Ovary (tissue), 9 donors: ENCODE measurements around the gene MAML2. TPM values are rescaled to one million over a fixed set of nuclear protein-coding genes. Genes with fewer than 3 reads are reported as not detected.

Experiments
- DNase-seq, 5 donors: peaks; one replicate each; pipeline ENCODE4 v3.0.0-alpha.2; 2019 to 2020
- H3K27ac ChIP-seq, 2 donors: fragments of 200-600 bp; one replicate each; pipeline versions ENCODE4 v1.5.1 to v1.8.0; 2019 to 2022
- H3K27me3 ChIP-seq: fragments of 200-600 bp; one replicate; pipeline ENCODE4 v1.8.0; 2022
- H3K36me3 ChIP-seq: fragments of 200-600 bp; sonication (generic); one replicate; pipeline ENCODE4 v1.5.1; 2019
- H3K4me1 ChIP-seq: one replicate; pipeline ENCODE4 v1.8.1; 2013; ENCODE audit warnings: mild to moderate bottlenecking, moderate library complexity; ENCODE audit not compliant: insufficient read depth
- H3K4me3 ChIP-seq: fragments of 200-600 bp; sonication (generic); one replicate; pipeline ENCODE4 v1.5.1; 2017
- H3K9me3 ChIP-seq, 2 donors: fragments of 200-600 bp in 1 of 2; sonication (generic) in 1 of 2; one replicate each; pipeline versions ENCODE4 v1.5.1 to v1.8.1; 2013 to 2019; ENCODE audit warnings: mild to moderate bottlenecking in 1 of 2, moderate library complexity in 1 of 2
- EP300 ChIP-seq: sonication (generic); formaldehyde crosslinking; IDR thresholded peaks from one replicate; pipeline ENCODE4 v1.6.1; 2017; ENCODE audit warnings: antibody characterized with exemption
- POLR2A ChIP-seq: fragments of 450-650 bp; IDR thresholded peaks from one replicate; pipeline ENCODE4 v1.6.1; 2017; ENCODE audit warnings: antibody characterized with exemption, mild to moderate bottlenecking, moderate library complexity
- WGBS, 3 donors: extraction: QIAGEN DNeasy Blood & Tissue Kit in 1 of 3; methylation state at CpG; one replicate each; pipeline versions ENCODE4 v1.1.5 to v1.1.7; 2013 to 2017; 5-methylcytosine and 5-hydroxymethylcytosine counted together
- intact Hi-C, 4 donors: fragments of 100-400 bp; cut with DNase I; formaldehyde crosslinking; loops; one replicate each; pipeline versions ENCODE4 v1.11.0 to v1.15.1; 2022 to 2023
- polyA plus RNA-seq, 2 donors: library from polyadenylated mRNA; stranded (reverse); fragments of 200-250 nt in 1 of 2; fragments of 350-450 nt in 1 of 2; fragmentation: Illumina TruSeq in 1 of 2; extraction: RNeasy Lipid Tissue Mini Kit (QIAGEN cat#74804) in 1 of 2; gene quantifications; one replicate each; pipeline ENCODE4 v1.2.3, GENCODE V29; 2013 to 2014
- total RNA-seq, 7 donors: library from RNA; depleted of rRNA in 2 of 7; stranded (reverse); fragments of >200 nt in 2 of 7; fragmentation: NEBNext Ultra II Directional in 3 of 7; extraction: Animal tissue kit (Norgen Biotek cat#: 25700) in 3 of 7; gene quantifications; one replicate each; pipeline versions ENCODE4 v1.1.0 to v1.2.4, GENCODE V29; 2016 to 2023
- TF ChIP-seq, protein P1 (sequence below), 3 donors: fragments of 450-650 bp in 2 of 3; fragments of 200-600 bp in 1 of 3; IDR thresholded peaks; one replicate each; pipeline versions ENCODE4 v1.5.1 to v1.8.0; 2016 to 2022; ENCODE audit warnings: antibody characterized with exemption in 3 of 3, mild to moderate bottlenecking in 1 of 3
- donor health status: DM: no; HTN: no; CAD: no; lungs with moderate emphysema.
- donor health status: DM: no; HTN: no; CAD: no.
- donor health status: Bipolar disorder and iron deficiency.
- donor health status: DM: yes; HTN: yes; CAD: no.
- donor health status: DM: no; HTN: no; CAD: no.
- donor health status: DM: yes; HTN: yes; CAD: no.

Gene MAML2
- total and polyA plus RNA-seq, 9 donors: 7.3 to 17.5 (median 14.6) TPM

DNA sequence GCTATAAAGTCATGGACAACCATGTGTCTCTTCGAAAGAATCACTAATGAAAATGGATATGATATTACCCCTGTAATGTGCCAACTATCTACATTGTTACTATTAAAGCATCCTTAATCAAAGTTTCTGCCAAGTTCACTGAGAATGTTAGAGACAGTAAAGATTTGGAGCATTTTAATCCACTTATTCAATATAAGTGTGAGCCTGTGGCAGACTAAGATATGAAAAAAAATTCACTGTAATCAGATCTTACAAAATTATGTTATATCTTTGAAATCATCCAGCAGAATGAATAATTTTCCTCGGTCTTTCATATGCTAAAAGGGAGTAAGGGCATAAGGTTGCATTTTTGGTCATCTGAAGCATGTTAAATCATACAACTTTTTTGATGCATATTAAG, 49.9 kb downstream of the MAML2 start:
- DNase-seq: no peak
- H3K4me3 ChIP-seq: no peak overlapping the region
- H3K27ac ChIP-seq: no peak overlapping the region
- no peaks in the 10 kb centered on the region for H3K27me3 ChIP-seq
- H3K4me1 ChIP-seq: peaks cover 1% of the 10 kb centered on the region
- H3K9me3 ChIP-seq: no peaks in the 10 kb centered on the region
- intact Hi-C loops: no loop called here
- TF ChIP-seq, protein P1, sequence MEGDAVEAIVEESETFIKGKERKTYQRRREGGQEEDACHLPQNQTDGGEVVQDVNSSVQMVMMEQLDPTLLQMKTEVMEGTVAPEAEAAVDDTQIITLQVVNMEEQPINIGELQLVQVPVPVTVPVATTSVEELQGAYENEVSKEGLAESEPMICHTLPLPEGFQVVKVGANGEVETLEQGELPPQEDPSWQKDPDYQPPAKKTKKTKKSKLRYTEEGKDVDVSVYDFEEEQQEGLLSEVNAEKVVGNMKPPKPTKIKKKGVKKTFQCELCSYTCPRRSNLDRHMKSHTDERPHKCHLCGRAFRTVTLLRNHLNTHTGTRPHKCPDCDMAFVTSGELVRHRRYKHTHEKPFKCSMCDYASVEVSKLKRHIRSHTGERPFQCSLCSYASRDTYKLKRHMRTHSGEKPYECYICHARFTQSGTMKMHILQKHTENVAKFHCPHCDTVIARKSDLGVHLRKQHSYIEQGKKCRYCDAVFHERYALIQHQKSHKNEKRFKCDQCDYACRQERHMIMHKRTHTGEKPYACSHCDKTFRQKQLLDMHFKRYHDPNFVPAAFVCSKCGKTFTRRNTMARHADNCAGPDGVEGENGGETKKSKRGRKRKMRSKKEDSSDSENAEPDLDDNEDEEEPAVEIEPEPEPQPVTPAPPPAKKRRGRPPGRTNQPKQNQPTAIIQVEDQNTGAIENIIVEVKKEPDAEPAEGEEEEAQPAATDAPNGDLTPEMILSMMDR (IDR thresholded peaks at IDR 0.05): no peak
- no peak for TF ChIP-seq POLR2A
- TF ChIP-seq EP300: no peak
- 44 to 57% (median 52%) methylated on average over 2 of the region's 2 CpGs for WGBS, 3 donors
- H3K36me3 ChIP-seq: no peaks in the 10 kb centered on the region

DNA sequence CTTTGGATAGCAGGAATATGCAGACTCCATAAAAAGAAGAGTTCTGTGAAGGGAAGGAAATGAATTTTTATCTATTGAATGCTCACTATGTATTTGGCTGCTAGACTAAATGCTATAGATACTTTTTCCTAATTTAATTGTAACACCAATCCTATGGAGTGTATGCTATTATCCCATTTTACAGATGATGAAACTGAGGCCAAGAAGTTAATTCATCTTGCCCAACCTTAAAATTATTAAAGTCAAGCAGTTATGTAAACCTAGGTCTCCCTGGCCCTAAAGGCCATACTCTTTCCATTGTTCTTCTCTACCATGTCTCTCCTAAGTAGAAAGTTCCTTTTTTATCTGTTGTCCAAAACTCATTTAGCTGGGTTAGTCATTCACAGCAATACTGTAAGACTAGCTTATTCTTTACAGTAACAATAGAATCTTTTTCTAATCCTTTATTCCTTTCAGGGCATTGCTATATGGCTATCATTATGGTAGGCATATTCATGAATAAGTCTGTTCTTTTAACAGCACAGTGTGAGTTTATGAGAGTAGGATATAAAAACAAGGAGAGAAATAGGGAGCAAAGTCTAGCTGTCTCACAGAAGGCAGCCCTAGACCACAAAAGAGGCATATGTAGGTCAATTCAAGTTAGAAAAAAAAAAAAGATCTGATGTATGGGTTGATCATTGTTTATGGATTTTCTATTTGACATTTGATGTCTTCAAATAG, 50.5 kb downstream of the MAML2 start:
- no peak for TF ChIP-seq POLR2A
- TF ChIP-seq, protein P1 (IDR thresholded peaks at IDR 0.05): no peak
- TF ChIP-seq EP300: no peak
- H3K9me3 ChIP-seq: no peaks in the 10 kb centered on the region
- H3K4me3 ChIP-seq: no peak overlapping the region
- intact Hi-C loops: no loop called here
- no peaks in the 10 kb centered on the region for H3K36me3 ChIP-seq
- H3K4me1 ChIP-seq: peaks cover 1% of the 10 kb centered on the region
- H3K27me3 ChIP-seq: no peaks in the 10 kb centered on the region
- H3K27ac ChIP-seq: no peak overlapping the region
- no peak for DNase-seq

- Histone ChIP-seq H3K4me1 (peaks cover 1% of the 10 kb centered on the region), H3K27ac (no peak overlapping the region), H3K4me3 (no peak overlapping the region), H3K36me3 (no peaks in the 10 kb centered on the region), H3K27me3 (no peaks in the 10 kb centered on the region), H3K9me3 (no peaks in the 10 kb centered on the region)
- intact Hi-C loops: no loop called here
- no peak for DNase-seq
- WGBS, 3 donors: 95 to 100% (median 97%) methylated on average over 1 of the region's 1 CpG
- TF ChIP-seq POLR2A: no peak
- TF ChIP-seq EP300: no peak
- TF ChIP-seq, protein P1 (IDR thresholded peaks at IDR 0.05): no peak
Measured at GRCh38 chr11:96290631-96291030, 52.4 kb downstream of the MAML2 start.

- Histone ChIP-seq H3K4me3 (no peak overlapping the region), H3K36me3 (no peaks in the 10 kb centered on the region), H3K4me1 (peaks cover 1% of the 10 kb centered on the region), H3K27ac (no peak overlapping the region), H3K9me3 (no peaks in the 10 kb centered on the region), H3K27me3 (no peaks in the 10 kb centered on the region)
- no peak for DNase-seq
- WGBS, 3 donors: 84 to 88% (median 88%) methylated on average over 1 of the region's 1 CpG
- no peak for TF ChIP-seq POLR2A
- TF ChIP-seq, protein P1 (IDR thresholded peaks at IDR 0.05): no peak
- TF ChIP-seq EP300: no peak
- intact Hi-C loops: no loop called here
Measured at GRCh38 chr11:96290031-96290430, 53.0 kb downstream of the MAML2 start.
